ENCODE results near the gene RHO.
"Not testable (repeated sequence)": the region's sequence is repeated elsewhere in the genome, so short reads cannot be mapped to it uniquely, and the experiment has no call there.

Gene RHO

DNA sequence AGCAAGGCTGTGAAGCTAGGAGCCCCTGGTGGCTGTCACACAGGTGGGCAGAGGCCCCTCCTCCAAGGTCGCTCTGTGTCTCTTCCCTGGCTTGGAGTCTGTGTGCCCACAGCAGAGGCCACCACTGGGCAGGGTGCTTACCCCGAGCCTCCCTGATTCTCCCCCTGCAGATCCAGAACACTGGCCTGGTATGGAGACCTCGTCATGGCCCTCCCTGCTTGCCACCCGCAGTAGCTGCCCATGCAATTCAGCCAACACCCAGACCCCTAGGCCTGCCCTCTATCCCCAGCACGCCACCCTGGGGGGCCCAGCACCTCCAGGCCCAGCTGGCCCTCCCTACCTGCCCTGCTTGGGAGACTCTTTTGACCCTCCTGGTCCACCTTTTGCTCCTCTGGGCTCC lies 5.5 kb upstream of the RHO start:
- no peak for DNase-seq

DNA sequence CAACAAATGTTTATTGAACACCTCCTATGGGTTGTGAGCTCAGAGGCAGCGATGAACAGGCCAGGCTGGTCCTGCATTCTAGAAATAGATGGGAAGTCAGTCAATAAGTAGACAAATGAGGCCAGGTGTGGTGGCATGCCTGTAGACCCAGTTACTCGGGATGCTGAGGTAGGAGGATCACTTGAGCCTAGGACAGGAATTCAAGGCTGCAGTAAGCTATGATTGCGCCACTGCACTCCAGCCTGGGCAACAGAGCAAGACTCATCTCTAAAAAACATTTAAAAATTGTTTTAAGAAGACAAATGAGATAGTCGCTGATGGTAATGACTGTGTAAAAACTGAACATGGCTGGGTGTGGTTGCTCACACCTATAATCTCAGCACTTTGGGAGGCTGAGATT lies 4.4 kb upstream of the RHO start:
- DNase-seq: no peak

DNA sequence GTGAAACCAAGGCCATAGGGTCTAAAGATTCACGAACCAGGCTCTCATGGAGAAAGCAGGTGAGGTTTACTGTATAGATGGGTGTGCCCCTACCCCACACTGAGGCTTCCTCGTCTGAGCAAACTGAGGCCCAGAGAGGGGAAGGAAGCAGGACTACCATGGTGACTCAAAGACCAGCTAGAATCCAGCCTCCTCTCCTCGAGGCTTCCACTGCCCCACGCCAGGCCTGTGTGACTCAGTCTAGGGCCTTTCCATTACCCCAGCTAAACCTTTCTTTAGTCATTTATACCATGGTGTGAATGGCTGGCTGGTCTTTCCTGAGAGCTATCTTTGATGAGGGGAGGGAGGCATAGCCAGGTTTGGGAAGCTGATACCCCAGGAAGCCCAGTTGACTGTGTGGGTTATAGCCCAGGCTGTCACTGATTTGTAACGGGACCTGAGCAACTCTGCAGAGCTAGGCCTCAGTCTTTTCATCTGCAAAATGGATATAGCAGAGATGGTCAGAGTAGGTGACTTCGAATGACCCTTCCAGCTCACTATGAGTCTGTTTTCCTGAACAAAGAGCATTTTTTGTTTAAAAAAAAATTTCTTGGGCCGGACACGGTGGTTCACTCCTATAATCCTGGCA lies 3.0 kb upstream of the RHO start:
- DNase-seq: no peak

DNA sequence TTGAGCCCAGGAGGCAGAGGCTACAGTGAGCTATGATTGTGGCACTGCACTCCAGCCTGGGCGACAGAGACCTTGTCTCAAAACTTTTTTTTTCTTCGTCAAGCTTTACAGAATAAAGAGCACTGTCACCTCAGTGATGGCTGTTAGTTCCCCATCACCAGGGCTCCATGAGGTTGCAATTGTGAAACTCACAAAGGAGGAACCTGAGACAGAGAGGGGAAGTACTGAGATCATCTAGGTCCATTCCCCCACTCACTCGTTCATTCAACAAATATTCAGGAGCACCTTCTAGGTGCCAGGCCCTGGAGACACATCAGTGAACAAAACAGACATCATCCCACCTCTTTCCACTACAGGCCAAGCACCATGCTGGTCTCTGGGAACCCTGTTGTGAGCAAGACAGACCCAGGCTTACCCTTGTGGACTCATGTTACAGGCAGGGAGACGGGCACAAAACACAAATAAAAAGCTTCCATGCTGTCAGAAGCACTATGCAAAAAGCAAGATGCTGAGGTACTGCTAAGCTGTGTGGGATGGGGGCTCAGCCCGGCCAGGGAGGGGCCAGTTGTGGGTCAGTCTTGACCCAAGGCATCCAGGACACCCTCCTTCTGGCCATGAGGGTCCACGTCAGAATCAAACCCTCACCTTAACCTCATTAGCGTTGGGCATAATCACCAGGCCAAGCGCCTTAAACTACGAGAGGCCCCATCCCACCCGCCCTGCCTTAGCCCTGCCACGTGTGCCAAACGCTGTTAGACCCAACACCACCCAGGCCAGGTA lies 2.1 kb upstream of the RHO start:
- DNase-seq: no peak

DNA sequence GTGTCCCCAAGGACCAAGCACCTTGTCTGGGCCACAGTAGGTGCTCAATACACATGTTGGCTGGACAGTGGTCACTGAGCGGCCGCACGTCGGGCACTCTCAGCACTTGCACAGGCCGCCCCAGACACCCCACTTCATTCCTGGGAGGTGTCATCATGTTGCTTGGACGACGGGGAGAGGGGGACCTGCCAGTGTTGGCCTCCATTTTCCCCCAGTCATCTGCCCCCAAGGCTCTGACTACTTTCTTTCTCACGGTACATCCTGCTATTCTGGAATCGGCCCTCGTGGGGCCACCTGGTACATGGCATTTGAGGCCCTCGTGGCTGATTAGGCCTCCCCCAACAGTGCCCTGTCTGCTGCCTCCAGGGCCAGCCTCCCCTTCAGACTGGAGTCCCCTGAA lies 1.2 kb upstream of the RHO start:
- no peak for DNase-seq

DNA sequence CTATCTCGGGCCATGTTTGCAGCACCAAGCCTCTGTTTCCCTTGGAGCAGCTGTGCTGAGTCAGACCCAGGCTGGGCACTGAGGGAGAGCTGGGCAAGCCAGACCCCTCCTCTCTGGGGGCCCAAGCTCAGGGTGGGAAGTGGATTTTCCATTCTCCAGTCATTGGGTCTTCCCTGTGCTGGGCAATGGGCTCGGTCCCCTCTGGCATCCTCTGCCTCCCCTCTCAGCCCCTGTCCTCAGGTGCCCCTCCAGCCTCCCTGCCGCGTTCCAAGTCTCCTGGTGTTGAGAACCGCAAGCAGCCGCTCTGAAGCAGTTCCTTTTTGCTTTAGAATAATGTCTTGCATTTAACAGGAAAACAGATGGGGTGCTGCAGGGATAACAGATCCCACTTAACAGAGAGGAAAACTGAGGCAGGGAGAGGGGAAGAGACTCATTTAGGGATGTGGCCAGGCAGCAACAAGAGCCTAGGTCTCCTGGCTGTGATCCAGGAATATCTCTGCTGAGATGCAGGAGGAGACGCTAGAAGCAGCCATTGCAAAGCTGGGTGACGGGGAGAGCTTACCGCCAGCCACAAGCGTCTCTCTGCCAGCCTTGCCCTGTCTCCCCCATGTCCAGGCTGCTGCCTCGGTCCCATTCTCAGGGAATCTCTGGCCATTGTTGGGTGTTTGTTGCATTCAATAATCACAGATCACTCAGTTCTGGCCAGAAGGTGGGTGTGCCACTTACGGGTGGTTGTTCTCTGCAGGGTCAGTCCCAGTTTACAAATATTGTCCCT lies 1.2 kb downstream of the RHO start:
- DNase-seq: no peak

DNA sequence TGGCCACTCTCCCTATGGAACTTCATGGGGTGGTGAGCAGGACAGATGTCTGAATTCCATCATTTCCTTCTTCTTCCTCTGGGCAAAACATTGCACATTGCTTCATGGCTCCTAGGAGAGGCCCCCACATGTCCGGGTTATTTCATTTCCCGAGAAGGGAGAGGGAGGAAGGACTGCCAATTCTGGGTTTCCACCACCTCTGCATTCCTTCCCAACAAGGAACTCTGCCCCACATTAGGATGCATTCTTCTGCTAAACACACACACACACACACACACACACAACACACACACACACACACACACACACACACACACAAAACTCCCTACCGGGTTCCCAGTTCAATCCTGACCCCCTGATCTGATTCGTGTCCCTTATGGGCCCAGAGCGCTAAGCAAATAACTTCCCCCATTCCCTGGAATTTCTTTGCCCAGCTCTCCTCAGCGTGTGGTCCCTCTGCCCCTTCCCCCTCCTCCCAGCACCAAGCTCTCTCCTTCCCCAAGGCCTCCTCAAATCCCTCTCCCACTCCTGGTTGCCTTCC lies 1.9 kb downstream of the RHO start:
- no peak for DNase-seq

DNA sequence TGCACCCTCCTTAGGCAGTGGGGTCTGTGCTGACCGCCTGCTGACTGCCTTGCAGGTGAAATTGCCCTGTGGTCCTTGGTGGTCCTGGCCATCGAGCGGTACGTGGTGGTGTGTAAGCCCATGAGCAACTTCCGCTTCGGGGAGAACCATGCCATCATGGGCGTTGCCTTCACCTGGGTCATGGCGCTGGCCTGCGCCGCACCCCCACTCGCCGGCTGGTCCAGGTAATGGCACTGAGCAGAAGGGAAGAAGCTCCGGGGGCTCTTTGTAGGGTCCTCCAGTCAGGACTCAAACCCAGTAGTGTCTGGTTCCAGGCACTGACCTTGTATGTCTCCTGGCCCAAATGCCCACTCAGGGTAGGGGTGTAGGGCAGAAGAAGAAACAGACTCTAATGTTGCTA lies 2.4 kb downstream of the RHO start:
- DNase-seq: no peak

DNA sequence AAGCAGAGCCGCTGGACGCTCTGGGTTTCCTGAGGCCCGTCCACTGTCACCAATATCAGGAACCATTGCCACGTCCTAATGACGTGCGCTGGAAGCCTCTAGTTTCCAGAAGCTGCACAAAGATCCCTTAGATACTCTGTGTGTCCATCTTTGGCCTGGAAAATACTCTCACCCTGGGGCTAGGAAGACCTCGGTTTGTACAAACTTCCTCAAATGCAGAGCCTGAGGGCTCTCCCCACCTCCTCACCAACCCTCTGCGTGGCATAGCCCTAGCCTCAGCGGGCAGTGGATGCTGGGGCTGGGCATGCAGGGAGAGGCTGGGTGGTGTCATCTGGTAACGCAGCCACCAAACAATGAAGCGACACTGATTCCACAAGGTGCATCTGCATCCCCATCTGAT lies 3.3 kb downstream of the RHO start:
- no peak for DNase-seq

DNA sequence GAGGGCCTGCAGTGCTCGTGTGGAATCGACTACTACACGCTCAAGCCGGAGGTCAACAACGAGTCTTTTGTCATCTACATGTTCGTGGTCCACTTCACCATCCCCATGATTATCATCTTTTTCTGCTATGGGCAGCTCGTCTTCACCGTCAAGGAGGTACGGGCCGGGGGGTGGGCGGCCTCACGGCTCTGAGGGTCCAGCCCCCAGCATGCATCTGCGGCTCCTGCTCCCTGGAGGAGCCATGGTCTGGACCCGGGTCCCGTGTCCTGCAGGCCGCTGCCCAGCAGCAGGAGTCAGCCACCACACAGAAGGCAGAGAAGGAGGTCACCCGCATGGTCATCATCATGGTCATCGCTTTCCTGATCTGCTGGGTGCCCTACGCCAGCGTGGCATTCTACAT lies 3.8 kb downstream of the RHO start:
- DNase-seq: no peak

DNA sequence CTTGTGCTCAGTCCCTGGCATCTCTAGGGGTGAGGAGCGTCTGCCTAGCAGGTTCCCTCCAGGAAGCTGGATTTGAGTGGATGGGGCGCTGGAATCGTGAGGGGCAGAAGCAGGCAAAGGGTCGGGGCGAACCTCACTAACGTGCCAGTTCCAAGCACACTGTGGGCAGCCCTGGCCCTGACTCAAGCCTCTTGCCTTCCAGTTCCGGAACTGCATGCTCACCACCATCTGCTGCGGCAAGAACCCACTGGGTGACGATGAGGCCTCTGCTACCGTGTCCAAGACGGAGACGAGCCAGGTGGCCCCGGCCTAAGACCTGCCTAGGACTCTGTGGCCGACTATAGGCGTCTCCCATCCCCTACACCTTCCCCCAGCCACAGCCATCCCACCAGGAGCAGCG lies 5.0 kb downstream of the RHO start:
- no peak for DNase-seq

DNA sequence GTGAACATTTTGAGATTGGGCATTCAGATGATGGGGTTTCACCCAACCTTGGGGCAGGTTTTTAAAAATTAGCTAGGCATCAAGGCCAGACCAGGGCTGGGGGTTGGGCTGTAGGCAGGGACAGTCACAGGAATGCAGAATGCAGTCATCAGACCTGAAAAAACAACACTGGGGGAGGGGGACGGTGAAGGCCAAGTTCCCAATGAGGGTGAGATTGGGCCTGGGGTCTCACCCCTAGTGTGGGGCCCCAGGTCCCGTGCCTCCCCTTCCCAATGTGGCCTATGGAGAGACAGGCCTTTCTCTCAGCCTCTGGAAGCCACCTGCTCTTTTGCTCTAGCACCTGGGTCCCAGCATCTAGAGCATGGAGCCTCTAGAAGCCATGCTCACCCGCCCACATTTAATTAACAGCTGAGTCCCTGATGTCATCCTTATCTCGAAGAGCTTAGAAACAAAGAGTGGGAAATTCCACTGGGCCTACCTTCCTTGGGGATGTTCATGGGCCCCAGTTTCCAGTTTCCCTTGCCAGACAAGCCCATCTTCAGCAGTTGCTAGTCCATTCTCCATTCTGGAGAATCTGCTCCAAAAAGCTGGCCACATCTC lies 6.1 kb downstream of the RHO start:
- no peak for DNase-seq

DNA sequence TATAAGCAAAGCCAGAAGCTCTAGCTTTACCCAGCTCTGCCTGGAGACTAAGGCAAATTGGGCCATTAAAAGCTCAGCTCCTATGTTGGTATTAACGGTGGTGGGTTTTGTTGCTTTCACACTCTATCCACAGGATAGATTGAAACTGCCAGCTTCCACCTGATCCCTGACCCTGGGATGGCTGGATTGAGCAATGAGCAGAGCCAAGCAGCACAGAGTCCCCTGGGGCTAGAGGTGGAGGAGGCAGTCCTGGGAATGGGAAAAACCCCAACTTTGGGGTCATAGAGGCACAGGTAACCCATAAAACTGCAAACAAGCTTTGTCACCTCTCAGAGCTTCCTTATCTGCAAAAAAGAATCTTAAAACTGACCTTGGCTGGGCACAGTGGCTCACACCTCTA lies 6.6 kb downstream of the RHO start:
- no peak for DNase-seq

DNA sequence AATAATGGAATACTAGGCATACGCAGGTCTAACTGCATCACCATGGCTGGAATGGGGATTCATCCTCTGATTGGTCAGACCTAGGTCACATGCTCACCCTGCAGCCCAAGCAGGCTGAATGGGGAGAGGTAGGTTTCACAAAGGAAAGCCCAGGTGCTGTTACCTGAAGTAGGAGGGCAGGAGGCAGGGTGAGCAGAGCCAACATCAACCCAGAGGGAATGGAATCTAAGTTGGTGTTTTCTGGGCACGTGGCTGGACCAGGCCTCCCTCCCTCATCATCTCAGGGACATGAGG lies 7.9 kb downstream of the RHO start:
- no peak for DNase-seq

DNA sequence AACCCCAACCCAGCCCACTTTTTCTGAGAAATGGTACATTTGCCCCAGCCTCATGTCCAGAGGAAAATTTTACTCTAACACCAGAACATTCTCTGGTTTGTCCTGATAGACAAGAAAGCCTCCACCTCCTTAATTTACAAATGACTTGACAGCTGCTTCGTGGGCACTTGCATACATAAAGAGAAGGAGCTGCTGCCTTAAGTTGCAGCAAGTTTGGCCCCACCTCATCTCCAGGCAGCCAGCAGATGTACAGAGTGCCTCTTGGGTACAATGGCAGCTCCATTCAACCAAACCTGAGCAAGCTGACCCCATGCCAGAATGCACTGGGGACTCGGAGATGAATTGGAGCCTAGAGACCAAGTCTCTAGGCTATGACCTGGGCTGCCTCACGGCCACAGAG lies 8.4 kb downstream of the RHO start:
- no peak for DNase-seq

DNA sequence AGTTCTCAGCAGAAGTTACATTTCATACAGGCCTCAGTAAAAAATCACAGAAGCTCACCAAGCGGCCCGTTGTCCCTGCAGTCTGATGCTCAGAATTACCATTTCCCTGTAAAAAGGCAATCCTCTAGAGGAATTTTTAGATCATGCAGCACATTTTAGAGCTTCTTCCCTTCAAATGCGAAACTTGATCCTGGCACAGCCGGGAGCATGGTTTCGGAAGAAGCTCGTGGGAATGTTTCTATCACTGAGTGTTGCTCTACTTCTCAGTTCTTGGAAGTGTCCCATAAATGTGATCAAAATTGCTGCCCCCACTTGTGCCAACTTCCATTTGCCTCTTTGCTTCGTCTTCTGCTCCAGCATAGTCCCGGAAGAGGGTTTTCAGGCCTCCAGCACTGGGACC lies 10.8 kb downstream of the RHO start:
- no peak for DNase-seq

DNA sequence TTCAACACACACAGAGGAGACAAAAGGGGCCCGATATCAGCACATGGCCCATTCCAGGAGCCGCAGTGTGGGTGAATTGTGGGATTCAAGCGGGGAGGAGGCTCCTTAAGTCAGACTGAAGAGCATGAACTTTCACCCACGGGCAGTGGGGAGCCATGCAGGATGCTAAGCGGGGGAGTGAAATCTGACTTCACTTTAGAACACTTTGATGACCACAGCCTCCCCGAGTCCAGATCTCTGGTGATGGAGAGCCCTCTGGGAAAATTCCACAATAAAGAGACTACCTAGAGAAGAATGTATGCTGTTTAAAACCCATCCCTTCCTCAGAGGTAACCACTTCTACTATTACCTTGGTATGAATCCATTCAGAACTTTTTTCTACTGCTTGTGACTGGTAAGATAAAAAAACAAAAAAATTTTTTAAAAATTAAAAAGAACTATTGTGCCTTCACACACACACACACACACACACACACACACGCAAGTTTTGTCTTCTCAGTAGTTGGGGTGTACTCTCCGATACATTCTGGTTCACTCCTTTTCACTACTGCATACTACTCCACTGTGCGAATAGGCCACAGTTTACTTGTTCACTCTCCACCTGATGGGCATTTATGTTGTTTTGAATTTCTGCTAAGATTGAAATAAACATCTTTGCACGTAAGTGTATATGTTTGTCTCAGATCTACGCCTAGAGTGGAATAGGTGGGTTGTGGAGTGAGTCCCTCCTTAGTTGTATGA lies 12.5 kb downstream of the RHO start:
- no peak for DNase-seq

DNA sequence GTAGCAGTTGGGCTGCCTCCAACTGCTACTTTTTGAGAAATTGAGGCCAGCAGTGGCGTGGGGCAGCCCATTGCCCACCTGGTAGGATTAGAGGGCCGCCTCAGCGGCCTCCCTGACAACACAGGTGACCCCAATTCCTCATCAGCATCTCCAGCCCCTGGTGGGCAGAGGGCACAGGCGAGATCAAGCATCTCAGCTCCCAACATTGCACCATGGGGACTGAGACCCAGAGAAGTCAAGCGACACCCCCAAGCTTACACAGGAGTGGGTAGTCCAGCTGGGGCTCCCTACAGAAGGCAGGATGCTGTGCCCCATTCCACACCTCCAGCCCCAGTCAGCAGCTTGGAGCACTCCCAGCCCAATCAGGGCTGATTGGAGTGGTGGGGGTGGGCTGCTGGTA lies 14.3 kb downstream of the RHO start:
- no peak for DNase-seq

DNA sequence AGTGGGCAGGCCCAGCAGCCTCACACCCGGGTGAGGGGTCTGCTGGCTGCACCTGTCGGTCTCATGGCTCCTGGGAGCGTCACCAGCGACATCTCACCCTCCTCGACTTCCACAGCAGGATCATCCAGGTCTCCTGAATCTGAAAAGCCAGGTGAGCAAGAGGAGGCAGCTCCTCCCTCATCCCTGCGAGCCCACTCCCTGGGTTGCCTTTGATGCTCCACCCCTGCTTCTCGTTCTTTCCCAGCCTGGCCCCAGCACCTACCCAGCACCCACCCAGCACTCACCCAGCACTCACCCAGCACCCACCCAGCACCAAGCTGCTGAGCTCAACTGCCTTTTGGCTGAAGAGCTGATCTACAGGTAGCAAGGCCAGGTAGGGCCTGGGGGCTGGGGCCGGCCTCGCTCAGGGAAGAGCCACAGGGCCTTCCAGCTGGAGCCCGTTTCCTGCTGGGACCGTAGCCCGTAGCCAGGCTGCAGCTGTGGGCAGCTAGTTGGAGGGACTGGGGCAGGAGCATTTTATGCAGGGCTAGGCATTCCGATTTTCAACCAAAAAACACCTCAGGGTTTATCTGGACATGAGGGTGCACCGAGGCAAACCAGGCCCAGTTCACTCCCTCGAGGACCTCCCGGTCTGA lies 14.8 kb downstream of the RHO start, which contains the start of gene H1-8:
Gene H1-8 (plus strand): TSS at position 20 of the 635 bp plus-strand sequence. CDS start 44 bp downstream, at position 64.
- DNase-seq: no peak

DNA sequence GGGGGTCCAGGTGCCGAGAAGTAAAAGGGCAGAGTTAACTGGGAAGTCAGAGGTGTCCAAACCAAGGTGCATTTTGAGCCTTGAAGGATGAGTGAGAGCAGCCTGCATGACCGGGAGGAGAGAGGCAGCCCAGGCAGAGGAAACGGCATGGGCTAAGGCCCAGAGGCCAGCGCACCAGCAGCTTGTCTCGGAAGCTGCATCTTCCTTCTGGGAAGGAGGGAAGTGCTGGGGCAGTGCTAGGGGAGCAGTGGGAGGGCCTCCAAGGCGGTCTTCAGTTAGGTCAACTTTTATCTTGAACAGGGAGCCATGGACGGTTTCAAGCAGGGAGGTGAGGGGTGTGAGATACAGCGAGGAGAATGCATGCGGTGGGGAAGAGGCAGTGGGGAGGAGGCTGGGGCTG lies 15.6 kb downstream of the RHO start:
- DNase-seq: no peak

DNA sequence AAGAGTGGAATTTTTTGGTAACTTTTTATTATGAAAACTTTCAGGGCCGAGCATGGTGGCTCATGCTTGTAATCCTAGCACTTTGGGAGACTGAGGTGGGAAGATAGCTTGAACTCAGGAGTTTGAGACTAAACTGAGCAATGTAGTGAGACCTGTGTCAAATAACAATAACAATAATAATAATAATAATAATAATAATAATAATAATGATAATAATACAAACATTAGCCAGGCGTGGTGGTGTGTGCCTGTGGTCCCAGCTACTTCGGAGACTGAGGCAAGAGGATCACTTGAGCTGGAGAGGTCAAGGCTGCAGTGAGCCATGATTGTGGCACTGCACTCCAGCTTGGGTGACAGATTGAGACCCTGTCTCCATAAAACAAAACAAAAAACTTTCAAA lies 17.5 kb downstream of the RHO start:
- DNase-seq: not testable (repeated sequence)

DNA sequence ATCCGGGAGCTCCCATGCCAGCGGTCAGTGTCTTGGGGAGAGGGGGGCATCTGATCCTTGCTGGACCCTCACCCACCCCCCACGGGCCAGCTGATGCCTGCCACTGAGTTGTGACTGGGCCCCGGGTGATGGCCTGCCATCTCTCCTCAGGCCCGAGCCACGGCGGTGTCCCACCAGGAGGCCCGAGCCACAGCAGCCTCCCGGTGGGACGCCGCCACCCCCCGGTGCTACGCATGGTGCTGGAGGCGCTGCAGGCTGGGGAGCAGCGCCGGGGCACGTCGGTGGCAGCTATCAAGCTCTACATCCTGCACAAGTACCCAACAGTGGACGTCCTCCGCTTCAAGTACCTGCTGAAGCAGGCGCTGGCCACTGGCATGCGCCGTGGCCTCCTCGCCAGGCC lies 18.8 kb downstream of the RHO start:
- no peak for DNase-seq

All from NCI-H2227 treated with DMSO at 0.1 percent for 48 hours (cell line).